IMR-90 (cell line): Measurements from ENCODE around the gene NAA80. TPM values are rescaled to one million over a fixed set of nuclear protein-coding genes. Genes with fewer than 3 reads are reported as not detected.
"Not testable (repeated sequence)": the region's sequence is repeated elsewhere in the genome, so short reads cannot be mapped to it uniquely, and the experiment has no call there.

Experiments used
- ATAC-seq: fragments of 200-7000 bp; cut with Tn5 transposase; 2 replicates; pipeline ENCODE4 v1.9.1; 2020; ENCODE audit warnings: low read depth, mild to moderate bottlenecking, moderate library complexity
- BruUV-seq: library from RNA; stranded (reverse); fragments of 400-500 nt; replicated peaks from 2 replicates; lab custom pipeline; 2021; lab: Mats Ljungman, UMichigan
- CTCF ChIA-PET: fragments of 300-600 bp; formaldehyde crosslinking; extraction: SDS; loops from one replicate; lab custom pipeline; 2021; ENCODE audit warnings: antibody characterized with exemption; lab: Yijun Ruan, JAX
- POLR2A ChIA-PET: fragments of 300-600 bp; sonication (Branson Sonifier 250); formaldehyde crosslinking; loops from one replicate; lab custom pipeline; 2022; ENCODE audit warnings: antibody characterized with exemption; ENCODE audit not compliant: unreplicated experiment; lab: Charles Lee
- DNase-seq: peaks from one replicate; pipeline ENCODE4 v3.0.0; 2013
- H2AFZ ChIP-seq: replicated peaks from 2 replicates; pipeline ENCODE3; 2013; ENCODE audit warnings: low read length, mild to moderate bottlenecking; ENCODE audit not compliant: poor library complexity
- H2AK5ac ChIP-seq: 2 replicates; pipeline ENCODE4 v1.6.1; 2013; ENCODE audit warnings: low read depth, low read length, inconsistent platforms
- H2AK9ac ChIP-seq: replicated peaks from 2 replicates; pipeline ENCODE3; 2013; ENCODE audit warnings: mild to moderate bottlenecking, low read depth, low read length, moderate library complexity; ENCODE audit not compliant: poor library complexity
- H2BK120ac ChIP-seq: 2 replicates; pipeline ENCODE4 v1.6.1; 2013; ENCODE audit warnings: low read depth, low read length, inconsistent platforms
- H2BK15ac ChIP-seq: 3 replicates; pipeline ENCODE4 v1.6.1; 2013; ENCODE audit warnings: low read depth, low read length, inconsistent platforms
- H2BK20ac ChIP-seq: 2 replicates; pipeline ENCODE4 v1.6.1; 2013; ENCODE audit warnings: low read depth, mild to moderate bottlenecking, inconsistent platforms, low read length, moderate library complexity
- H2BK5ac ChIP-seq: 2 replicates; pipeline ENCODE4 v1.6.1; 2013; ENCODE audit warnings: mild to moderate bottlenecking, low read depth, low read length, inconsistent platforms; ENCODE audit not compliant: poor library complexity, severe bottlenecking
- H3K14ac ChIP-seq: replicated peaks from 2 replicates; pipeline ENCODE4 v1.6.1; 2013; ENCODE audit warnings: low read depth, low read length, inconsistent platforms
- H3K18ac ChIP-seq: 2 replicates; pipeline ENCODE4 v1.6.1; 2013; ENCODE audit warnings: low read depth, low read length, control low read depth
- H3K23ac ChIP-seq: 2 replicates; pipeline ENCODE4 v1.6.1; 2013; ENCODE audit warnings: low read depth, low read length, inconsistent platforms
- H3K27ac ChIP-seq: 2 replicates; pipeline ENCODE4 v1.5.1; 2013; ENCODE audit warnings: mild to moderate bottlenecking, control low read depth, low read length; ENCODE audit not compliant: insufficient read depth
- H3K27me3 ChIP-seq: 2 replicates; pipeline ENCODE4 v1.6.1; 2013; ENCODE audit warnings: low read length; ENCODE audit not compliant: control insufficient read depth, insufficient read depth
- H3K36me3 ChIP-seq: 2 replicates; pipeline ENCODE4 v1.6.1; 2013; ENCODE audit warnings: low read length, mixed read lengths; ENCODE audit not compliant: control insufficient read depth, insufficient read depth
- H3K4ac ChIP-seq: 2 replicates; pipeline ENCODE4 v1.6.1; 2013; ENCODE audit warnings: low read depth, low read length, inconsistent platforms
- H3K4me1 ChIP-seq: 2 replicates; pipeline ENCODE4 v1.6.1; 2013; ENCODE audit warnings: low read length, mixed read lengths; ENCODE audit not compliant: control insufficient read depth, insufficient read depth
- H3K4me2 ChIP-seq: 2 replicates; pipeline ENCODE4 v1.6.1; 2013; ENCODE audit warnings: low read depth, mild to moderate bottlenecking, control low read depth, low read length, moderate library complexity
- H3K4me3 ChIP-seq: 2 replicates; pipeline ENCODE4 v1.5.1; 2013; ENCODE audit warnings: low read depth, mild to moderate bottlenecking, control low read depth, low read length, moderate library complexity; ENCODE audit not compliant: insufficient read depth
- H3K56ac ChIP-seq: 2 replicates; pipeline ENCODE4 v1.6.1; 2013; ENCODE audit warnings: low read length, inconsistent platforms; ENCODE audit not compliant: insufficient read depth; ENCODE audit errors: extremely low read depth
- H3K79me1 ChIP-seq, 2 experiments: 2 replicates each; pipeline ENCODE4 v1.6.1; 2013; ENCODE audit warnings: low read length in 2 of 2, inconsistent platforms in 1 of 2, low read depth in 1 of 2
- H3K9ac ChIP-seq: 2 replicates; pipeline ENCODE4 v1.6.1; 2013; ENCODE audit warnings: low read depth, low read length, control low read depth
- H3K9me1 ChIP-seq: 2 replicates; pipeline ENCODE4 v1.6.1; 2013; ENCODE audit warnings: low read length, inconsistent platforms; ENCODE audit not compliant: insufficient read depth
- H3K9me3 ChIP-seq: 2 replicates; pipeline ENCODE4 v1.6.1; 2013; ENCODE audit warnings: low read length; ENCODE audit not compliant: control insufficient read depth, insufficient read depth
- H4K20me1 ChIP-seq: 2 replicates; pipeline ENCODE4 v1.6.1; 2013; ENCODE audit warnings: low read length, inconsistent platforms; ENCODE audit not compliant: insufficient read depth
- H4K5ac ChIP-seq: 2 replicates; pipeline ENCODE4 v1.6.1; 2013; ENCODE audit warnings: mild to moderate bottlenecking, low read depth, low read length, control low read depth
- H4K8ac ChIP-seq, 2 experiments: 2 replicates each; pipeline ENCODE4 v1.6.1; 2013; ENCODE audit warnings: low read depth in 2 of 2, low read length in 2 of 2, control low read depth in 1 of 2, inconsistent platforms in 1 of 2
- H4K91ac ChIP-seq: 2 replicates; pipeline ENCODE4 v1.6.1; 2013; ENCODE audit warnings: low read depth, low read length, inconsistent platforms; ENCODE audit not compliant: insufficient read depth
- WGBS, 2 experiments: methylation state at CpG; one replicate each; pipeline versions ENCODE4 v1.1.5 to v1.1.7; 2013; ENCODE audit warnings: missing lambda C conversion rate in 2 of 2; ENCODE audit not compliant: insufficient read length in 1 of 2; ENCODE audit errors: extremely low coverage in 2 of 2; 5-methylcytosine and 5-hydroxymethylcytosine counted together
- dilution Hi-C: fragments of 300-500 bp; cut with HindIII; formaldehyde crosslinking; loops from one replicate; pipeline ENCODE4 v1.14.3; 2018; ENCODE audit warnings: low sequenced_read_pairs; ENCODE audit not compliant: unreplicated experiment
- in situ Hi-C: fragments of 300-500 bp; cut with MboI; formaldehyde crosslinking; loops from 3 replicates; pipeline ENCODE4 v1.14.3; 2019; ENCODE audit warnings: low sequenced_read_pairs, inconsistent platforms, mixed read lengths
- intact Hi-C: fragments of 100-400 bp; cut with micrococcal nuclease; formaldehyde crosslinking; loops from 2 replicates; pipeline ENCODE4 v1.10.0; 2022
- polyA plus RNA-seq, 3 experiments: library from polyadenylated mRNA; depleted of rRNA; stranded (reverse); fragments of >200 nt; gene quantifications; 2 replicates each; pipeline ENCODE4 v1.2.3, GENCODE V29; 2012; ENCODE audit warnings: low replicate concordance in 1 of 3
- total RNA-seq: library from RNA; depleted of rRNA; stranded (reverse); fragments of >200 nt; gene quantifications from 2 replicates; pipeline ENCODE4 v1.2.3, GENCODE V29; 2012

The NAA80 gene
- total and polyA plus RNA-seq, 2 of the 4 experiments (the other 2 are of a cell fraction), result 5.0 to 14.4 TPM

- H3K4me3 ChIP-seq, DNase-seq, BruUV-seq, H2BK15ac ChIP-seq, POLR2A ChIA-PET, H3K9ac ChIP-seq, H3K4me1 ChIP-seq, H3K27me3 ChIP-seq, H2AK5ac ChIP-seq, H3K14ac ChIP-seq, H3K23ac ChIP-seq, in situ Hi-C loops, H3K9me3 ChIP-seq, H4K8ac ChIP-seq, CTCF ChIA-PET, H3K18ac ChIP-seq, H2AFZ ChIP-seq, H3K27ac ChIP-seq, H2BK5ac ChIP-seq, intact Hi-C loops, ATAC-seq, H3K56ac ChIP-seq, H3K4ac ChIP-seq, H2BK120ac ChIP-seq, H3K4me2 ChIP-seq, H2BK20ac ChIP-seq, H2AK9ac ChIP-seq, H4K91ac ChIP-seq, H4K5ac ChIP-seq, dilution Hi-C loops: not testable (repeated sequence)
- 100% methylated on average over 3 of the region's 32 CpGs; no CpG with 5 or more reads in 1 of the 2 experiments for WGBS, 2 experiments
- Histone ChIP-seq H3K36me3 (peaks cover 11% of the 10 kb centered on the region), H3K9me1 (peaks cover 11% of the 10 kb centered on the region), H3K79me1 (peaks cover 3 to 17% of the 10 kb centered on the region in 2 experiments; a peak in 2 of 4 replicates), H4K20me1 (0 out of 2 replicates have a peak, but pooled peaks cover 11% of the 10 kb centered on the region)
Measured at GRCh38 chr3:50312041-50312440, 12.8 kb upstream of the NAA80 start.
